Erythroblast (primary cell): ENCODE data around the gene PLA2G12A.

Experiments
- GATA1 ChIP-seq: IDR thresholded peaks from 2 replicates; pipeline ENCODE4 v1.6.1; 2011; ENCODE audit warnings: low read depth, mild to moderate bottlenecking, control low read depth, low read length, moderate library complexity
- POLR2A ChIP-seq: IDR thresholded peaks from 2 replicates; pipeline ENCODE4 v1.6.1; 2011; ENCODE audit warnings: mild to moderate bottlenecking, low read length

DNA sequence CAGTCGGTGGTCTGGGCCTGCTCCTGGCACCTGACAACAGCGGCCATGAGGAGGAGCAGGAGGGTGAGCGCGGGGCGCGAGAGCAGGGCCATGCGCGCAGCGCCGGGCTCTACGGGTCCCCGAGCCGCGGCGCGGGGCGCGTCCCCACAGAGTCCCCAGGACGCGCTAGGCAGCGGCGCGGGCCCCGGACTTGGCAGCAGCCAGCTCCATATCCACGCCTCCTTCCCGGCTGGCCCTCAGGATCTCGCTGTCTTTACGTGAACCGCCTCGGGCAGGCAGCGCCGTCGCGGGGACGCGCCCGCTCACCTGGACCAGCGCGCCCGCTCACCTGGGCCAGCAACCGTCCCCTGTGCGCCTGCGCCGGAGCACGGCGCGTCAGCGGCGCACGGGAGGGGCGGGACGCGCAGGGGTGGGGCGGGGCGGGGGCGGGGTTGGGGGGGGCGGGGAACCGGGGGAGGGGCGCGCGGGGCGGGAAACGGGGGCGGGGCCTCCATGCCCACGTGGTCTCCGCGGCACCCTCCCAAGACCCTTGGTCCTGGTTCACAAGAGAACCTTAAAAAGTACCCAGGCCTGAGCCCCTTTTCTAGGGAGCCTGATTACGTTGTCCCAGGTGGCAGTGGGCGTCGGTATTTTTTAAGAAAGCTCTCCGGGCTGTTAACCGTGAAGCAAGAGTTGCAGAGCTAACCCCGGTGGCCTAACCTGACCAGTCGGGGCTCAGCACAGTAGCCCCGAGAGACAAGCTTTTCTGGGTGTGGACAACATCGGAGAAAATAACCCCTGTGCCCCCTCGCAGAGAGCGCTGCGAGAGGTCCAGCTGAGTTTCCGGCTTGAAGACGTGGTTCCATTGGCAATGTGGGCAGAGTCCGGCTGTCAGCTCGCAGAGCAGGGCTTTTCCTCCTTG, at the start of gene PLA2G12A:
- TF ChIP-seq POLR2A (peak; percentile 45), GATA1 (no peak)
